HL-60 (cell line): ENCODE results near the gene CENPF.

Experiments used
- CTCF ChIP-seq: IDR thresholded peaks from one replicate; pipeline ENCODE4 v1.5.1; 2011; ENCODE audit warnings: low read length, control low read depth, inconsistent platforms; ENCODE audit not compliant: insufficient read depth
- GABPA ChIP-seq: IDR thresholded peaks from 2 replicates; pipeline ENCODE4 v1.6.1; 2012; ENCODE audit warnings: low read depth
- POLR2AphosphoS5 ChIP-seq: IDR thresholded peaks from 2 replicates; pipeline ENCODE4 v1.6.1; 2012; ENCODE audit warnings: low read depth

DNA sequence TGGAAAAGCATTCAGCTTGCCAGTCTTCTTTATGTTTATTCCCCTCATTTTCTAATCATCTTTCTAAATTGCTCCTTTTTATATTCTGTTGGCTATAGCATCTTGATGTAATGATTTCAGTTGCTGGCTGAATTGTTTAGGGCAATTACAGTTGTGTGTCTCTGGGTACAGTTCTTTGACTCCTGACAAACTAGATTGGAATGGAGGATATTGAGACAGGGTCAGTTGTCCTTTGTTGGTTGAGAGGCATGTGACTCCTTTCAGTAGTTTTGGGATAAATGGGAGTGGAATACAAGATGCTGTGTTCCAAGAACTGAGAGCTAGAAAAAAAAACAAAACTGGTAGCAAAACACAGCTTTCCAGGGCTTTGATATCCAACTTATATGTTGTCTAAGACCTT, 1.5 kb downstream of the CENPF start:
- TF ChIP-seq CTCF = no peak
- TF ChIP-seq POLR2AphosphoS5 = no peak
- no peak for TF ChIP-seq GABPA
